ENCODE results near the gene GABBR2.
A peak's percentile ranks its signal among the peaks of the same experiment; 100 is the strongest.

GABBR2 gene

GRCh38 chr9:98709968-98710965 lies 1.5 kb upstream of the GABBR2 start:
- TF ChIP-seq CTCF (conservative IDR thresholded peaks at IDR 0.05; ENCODE audit: control insufficient read depth, insufficient read depth, low read depth, low read length): no peak
- H3K4me3 ChIP-seq (ENCODE audit: control insufficient read depth, low read depth, low read length): no peak overlapping the region
- DNase-seq (ENCODE audit: low read depth): peak; percentile 68

GRCh38 chr9:98708103-98708932 lies 417 bp downstream of the GABBR2 start:
- H3K4me3 ChIP-seq (ENCODE audit: control insufficient read depth, low read depth, low read length): peak overlapping the region; percentile 43
- no peak for DNase-seq (ENCODE audit: low read depth)
- TF ChIP-seq CTCF (conservative IDR thresholded peaks at IDR 0.05; ENCODE audit: control insufficient read depth, insufficient read depth, low read depth, low read length): no peak

- peak; percentile 63 for TF ChIP-seq CTCF (conservative IDR thresholded peaks at IDR 0.05; ENCODE audit: control insufficient read depth, insufficient read depth, low read depth, low read length)
- DNase-seq (ENCODE audit: low read depth): peak; percentile 82
- peak overlapping the region; percentile 43 for H3K4me3 ChIP-seq (ENCODE audit: control insufficient read depth, low read depth, low read length)
Measured at GRCh38 chr9:98707166-98708102, 1.3 kb downstream of the GABBR2 start.

- DNase-seq (ENCODE audit: low read depth): peak; percentile 27
- H3K4me3 ChIP-seq (ENCODE audit: control insufficient read depth, low read depth, low read length): peak overlapping the region; percentile 43
- TF ChIP-seq CTCF (conservative IDR thresholded peaks at IDR 0.05; ENCODE audit: control insufficient read depth, insufficient read depth, low read depth, low read length): no peak
Measured at GRCh38 chr9:98706651-98707165, 2.0 kb downstream of the GABBR2 start.

- TF ChIP-seq CTCF (conservative IDR thresholded peaks at IDR 0.05; ENCODE audit: control insufficient read depth, insufficient read depth, low read depth, low read length): no peak
- no peak for DNase-seq (ENCODE audit: low read depth)
- no peak overlapping the region for H3K4me3 ChIP-seq (ENCODE audit: control insufficient read depth, low read depth, low read length)
Measured at GRCh38 chr9:98702835-98703380, 5.8 kb downstream of the GABBR2 start.

Measured in fibroblast of mammary gland (primary cell).